ENCODE results near the gene CMA1. TPM values are rescaled to one million over a fixed set of nuclear protein-coding genes. Genes with fewer than 3 reads are reported as not detected.
"Not testable (repeated sequence)": the region's sequence is repeated elsewhere in the genome, so short reads cannot be mapped to it uniquely, and the experiment has no call there.

CMA1 gene
- polyA plus RNA-seq, 1 donor (not counting 4 experiments of a cell fraction or from before 2014, with no cell fraction given), result not detected

DNA sequence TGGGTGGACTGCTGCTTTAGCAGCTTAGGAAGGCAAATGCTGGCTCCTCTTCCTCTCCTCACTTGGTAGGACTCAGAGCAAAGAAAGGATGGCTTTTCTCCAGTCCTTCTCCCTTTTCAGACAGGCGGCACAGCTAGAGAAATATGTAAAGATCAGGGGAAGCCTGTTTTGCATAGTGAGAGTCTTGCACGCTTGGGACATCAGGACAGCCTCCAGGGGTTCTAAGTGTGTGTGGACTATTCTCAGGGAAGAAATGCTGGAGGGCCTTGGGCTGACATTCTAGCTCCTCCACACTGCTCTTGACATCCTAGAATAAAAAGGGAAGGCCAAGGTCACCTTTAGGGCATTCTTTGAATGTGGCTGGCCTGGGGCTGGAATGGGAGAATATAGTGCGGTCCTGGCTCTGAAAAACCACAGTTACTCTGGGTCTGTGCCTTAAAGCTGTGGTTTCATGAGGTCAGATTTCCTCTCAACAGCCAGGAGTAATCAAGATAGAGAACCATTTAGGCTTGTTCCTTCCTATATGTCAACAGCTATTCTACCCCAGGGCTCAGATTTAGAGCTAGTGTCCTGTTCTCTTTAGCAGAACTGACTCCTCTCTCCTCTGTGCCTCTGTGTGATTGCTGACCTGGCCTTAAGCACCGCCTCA, 24.3 kb downstream of the CMA1 start:
- no peak for DNase-seq (ENCODE audit: low read depth, low spot score)
- Histone ChIP-seq H2AFZ (ENCODE audit: control insufficient read depth, low read length) (no peak overlapping the region), H3K4me1 (ENCODE audit: control insufficient read depth, extremely low read depth, insufficient read depth, low read length) (no peaks in the 10 kb centered on the region), H3K27me3 (ENCODE audit: control insufficient read depth, extremely low read depth, insufficient read depth, low read length) (no peaks in the 10 kb centered on the region), H4K20me1 (ENCODE audit: control insufficient read depth, extremely low read depth, insufficient read depth, low read length) (no peaks in the 10 kb centered on the region), H3K27ac (ENCODE audit: control insufficient read depth, insufficient read depth, low read length) (no peak overlapping the region), H3K9me3 (ENCODE audit: control insufficient read depth, low read depth, low read length) (no peaks in the 10 kb centered on the region), H3K4me2 (ENCODE audit: control insufficient read depth, extremely low read depth, insufficient read depth, low read depth, low read length) (no peak overlapping the region), H3K79me2 (ENCODE audit: control insufficient read depth, insufficient read depth, low read length) (no peaks in the 10 kb centered on the region), H3K4me3 (ENCODE audit: control insufficient read depth in 2 of 3, extremely low read depth in 1 of 3, insufficient read depth in 2 of 3, low read depth in 1 of 3, low read length in 3 of 3) (no peak overlapping the region), H3K36me3 (ENCODE audit: control insufficient read depth in 2 of 2, extremely low read depth in 1 of 2, insufficient read depth in 2 of 2, low read length in 2 of 2) (no peaks in the 10 kb centered on the region), H3K9me1 (ENCODE audit: control insufficient read depth, extremely low read depth, insufficient read depth, low read length) (no peaks in the 10 kb centered on the region), H3K9ac (ENCODE audit: control insufficient read depth, extremely low read depth, insufficient read depth, low read length) (no peak overlapping the region)
- no peak for FAIRE-seq
- TF ChIP-seq, protein P1, sequence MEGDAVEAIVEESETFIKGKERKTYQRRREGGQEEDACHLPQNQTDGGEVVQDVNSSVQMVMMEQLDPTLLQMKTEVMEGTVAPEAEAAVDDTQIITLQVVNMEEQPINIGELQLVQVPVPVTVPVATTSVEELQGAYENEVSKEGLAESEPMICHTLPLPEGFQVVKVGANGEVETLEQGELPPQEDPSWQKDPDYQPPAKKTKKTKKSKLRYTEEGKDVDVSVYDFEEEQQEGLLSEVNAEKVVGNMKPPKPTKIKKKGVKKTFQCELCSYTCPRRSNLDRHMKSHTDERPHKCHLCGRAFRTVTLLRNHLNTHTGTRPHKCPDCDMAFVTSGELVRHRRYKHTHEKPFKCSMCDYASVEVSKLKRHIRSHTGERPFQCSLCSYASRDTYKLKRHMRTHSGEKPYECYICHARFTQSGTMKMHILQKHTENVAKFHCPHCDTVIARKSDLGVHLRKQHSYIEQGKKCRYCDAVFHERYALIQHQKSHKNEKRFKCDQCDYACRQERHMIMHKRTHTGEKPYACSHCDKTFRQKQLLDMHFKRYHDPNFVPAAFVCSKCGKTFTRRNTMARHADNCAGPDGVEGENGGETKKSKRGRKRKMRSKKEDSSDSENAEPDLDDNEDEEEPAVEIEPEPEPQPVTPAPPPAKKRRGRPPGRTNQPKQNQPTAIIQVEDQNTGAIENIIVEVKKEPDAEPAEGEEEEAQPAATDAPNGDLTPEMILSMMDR (optimal IDR thresholded peaks at IDR 0.05 in 1 of 3, IDR thresholded peaks at IDR 0.05 in 1 of 3, conservative IDR thresholded peaks at IDR 0.05 in 1 of 3; ENCODE audit: extremely low read depth in 1 of 3, insufficient read depth in 2 of 3, low read length in 3 of 3), result no peak
- no peak for TF ChIP-seq EZH2 (IDR thresholded peaks at IDR 0.05; ENCODE audit: low read length)
- dilution Hi-C loops (cut with MboI; ENCODE audit: extremely low pct_ligation_motif_present, low sequenced_read_pairs), result no loop called here

DNA sequence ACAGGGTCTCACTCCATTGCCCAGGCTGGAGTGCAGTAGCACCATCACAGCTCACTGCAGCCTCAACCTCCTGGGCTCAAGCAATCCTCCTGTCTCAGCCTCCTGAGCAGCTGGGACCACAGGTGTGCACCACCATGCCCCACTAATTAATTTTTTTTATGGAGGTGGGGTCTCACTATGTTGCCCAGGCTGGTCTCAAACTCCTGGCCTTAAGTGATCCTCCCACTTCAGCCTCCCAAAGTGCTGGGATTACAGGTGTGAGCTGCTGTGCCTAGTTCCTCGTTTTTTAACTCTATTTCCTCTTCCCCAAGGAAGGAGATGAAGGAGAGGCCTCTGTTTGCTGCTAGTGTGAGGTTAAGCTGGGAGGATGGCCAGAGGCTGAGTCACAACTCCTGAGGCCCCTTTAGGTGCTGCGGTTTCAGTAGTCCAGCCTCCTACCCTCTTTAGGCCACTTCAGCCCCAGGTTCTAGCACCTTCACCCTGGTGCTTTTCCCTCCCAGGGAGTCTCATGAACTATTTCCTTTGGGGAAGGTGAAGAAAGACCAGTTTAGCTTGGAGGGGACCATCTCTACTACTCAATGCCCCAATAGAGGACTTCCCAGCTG, 25.3 kb downstream of the CMA1 start:
- H3K4me1 ChIP-seq (ENCODE audit: control insufficient read depth, extremely low read depth, insufficient read depth, low read length); DNase-seq (ENCODE audit: low read depth, low spot score); H3K9me3 ChIP-seq (ENCODE audit: control insufficient read depth, low read depth, low read length); H3K9me1 ChIP-seq (ENCODE audit: control insufficient read depth, extremely low read depth, insufficient read depth, low read length); dilution Hi-C loops (cut with MboI; ENCODE audit: extremely low pct_ligation_motif_present, low sequenced_read_pairs); H3K27me3 ChIP-seq (ENCODE audit: control insufficient read depth, extremely low read depth, insufficient read depth, low read length); H3K9ac ChIP-seq (ENCODE audit: control insufficient read depth, extremely low read depth, insufficient read depth, low read length); H3K4me2 ChIP-seq (ENCODE audit: control insufficient read depth, extremely low read depth, insufficient read depth, low read depth, low read length); H4K20me1 ChIP-seq (ENCODE audit: control insufficient read depth, extremely low read depth, insufficient read depth, low read length); H3K79me2 ChIP-seq (ENCODE audit: control insufficient read depth, insufficient read depth, low read length); H2AFZ ChIP-seq (ENCODE audit: control insufficient read depth, low read length); H3K4me3 ChIP-seq (ENCODE audit: control insufficient read depth in 2 of 3, extremely low read depth in 1 of 3, insufficient read depth in 2 of 3, low read depth in 1 of 3, low read length in 3 of 3); H3K27ac ChIP-seq (ENCODE audit: control insufficient read depth, insufficient read depth, low read length); H3K36me3 ChIP-seq (ENCODE audit: control insufficient read depth in 2 of 2, extremely low read depth in 1 of 2, insufficient read depth in 2 of 2, low read length in 2 of 2); FAIRE-seq: not testable (repeated sequence)

Data from keratinocyte (primary cell).